Measurements from ENCODE around the gene NRG2.

The NRG2 gene

DNA sequence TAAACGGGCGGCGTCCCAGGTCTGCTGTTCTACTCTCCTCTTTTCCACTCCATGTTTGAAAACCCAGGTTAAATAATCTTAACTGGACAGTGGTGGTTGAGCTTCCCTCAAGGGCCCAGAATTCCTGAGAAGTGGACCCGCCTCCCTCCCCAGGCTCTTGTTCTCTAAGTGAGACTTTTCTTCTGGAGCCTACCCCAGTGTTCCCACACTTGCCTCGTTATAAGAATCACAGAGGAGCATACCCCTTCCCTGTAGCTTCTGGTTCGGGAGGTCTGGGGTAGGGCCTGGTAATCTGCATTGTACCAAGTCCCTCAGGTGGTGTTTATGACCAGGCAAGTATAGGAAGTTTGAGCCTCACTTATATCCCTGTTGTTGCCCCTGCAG lies 235.5 kb downstream of the NRG2 start:
- DNase-seq, result no peak

GRCh38 chr5:139806726-139807646 lies 236.1 kb downstream of the NRG2 start:
- no peak for DNase-seq

DNA sequence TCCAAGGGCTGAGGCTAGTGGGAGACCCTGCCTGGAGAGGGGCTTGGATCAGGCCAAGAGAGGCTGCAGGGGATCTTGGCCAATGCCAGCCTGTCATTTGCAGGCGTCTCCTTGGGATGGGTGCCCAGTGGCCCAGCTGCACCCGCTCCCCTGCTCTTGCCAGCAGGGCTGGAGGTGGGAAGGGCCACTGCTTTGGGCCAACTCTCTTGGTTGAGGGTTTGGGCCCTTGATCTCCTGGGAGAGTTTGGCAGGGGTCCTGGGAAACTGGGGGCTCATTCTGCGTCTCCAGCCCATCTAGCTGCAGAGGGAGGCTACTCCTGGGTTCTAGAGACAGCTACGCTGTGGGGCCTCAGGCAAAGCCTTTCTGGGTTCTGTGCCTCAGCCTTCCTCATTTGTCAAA lies 237.0 kb downstream of the NRG2 start:
- no peak for DNase-seq

GRCh38 chr5:139805545-139805944 lies 237.6 kb downstream of the NRG2 start:
- DNase-seq, result no peak

DNA sequence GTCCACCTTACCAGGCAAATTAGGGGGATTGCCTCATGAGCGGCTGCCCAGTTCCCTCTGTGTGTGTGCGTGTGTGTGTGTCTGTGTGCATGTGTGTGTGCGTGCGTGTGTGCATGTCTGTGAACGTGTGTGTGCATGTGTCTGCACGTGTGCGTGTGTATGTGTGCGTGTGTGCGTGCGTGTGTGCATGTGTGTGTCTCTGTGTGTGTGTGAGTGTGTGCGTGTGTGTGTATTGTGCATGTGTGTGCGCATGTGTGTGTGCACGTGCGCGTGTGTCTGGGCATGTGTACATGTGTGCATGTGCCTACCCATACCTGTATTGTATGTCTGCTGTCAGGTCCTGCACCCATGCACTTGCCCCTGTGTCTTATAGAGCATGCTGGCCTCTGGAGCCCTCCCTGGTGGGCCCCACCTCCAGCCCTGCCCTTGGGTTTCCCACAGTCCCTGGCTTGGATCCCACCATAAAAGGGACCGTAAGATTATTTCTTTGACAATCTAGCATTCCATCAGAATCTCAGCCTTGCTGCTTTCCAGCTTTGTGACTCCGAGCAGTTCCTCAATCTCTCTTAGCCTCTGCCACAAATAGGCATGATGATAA lies 238.2 kb downstream of the NRG2 start:
- DNase-seq, result no peak

- DNase-seq, result no peak
These were observed 239.1 kb downstream of the NRG2 start for GRCh38 chr5:139803978-139804377.

DNA sequence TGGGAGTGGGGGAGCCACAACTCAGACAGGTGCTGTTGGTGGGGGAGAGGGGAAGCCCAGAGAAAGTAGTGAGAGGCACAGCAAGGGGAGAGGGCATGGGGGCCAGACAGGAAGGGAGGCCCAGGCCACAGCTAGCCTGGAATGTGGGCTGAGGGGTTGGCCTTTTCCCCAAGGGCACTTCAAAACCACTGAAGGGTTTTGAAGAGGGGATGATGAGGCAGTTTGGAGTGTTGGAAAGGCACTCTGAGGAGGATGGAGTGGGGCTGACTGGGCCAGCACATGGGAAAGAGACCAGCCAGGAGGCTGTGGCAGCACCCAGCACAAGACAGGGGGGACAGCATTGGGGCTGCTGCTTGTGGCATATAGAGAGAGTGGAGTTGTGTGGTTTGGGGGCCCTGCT lies 243.7 kb downstream of the NRG2 start:
- no peak for DNase-seq

GRCh38 chr5:139798883-139799282 lies 244.2 kb downstream of the NRG2 start:
- DNase-seq, result no peak

GRCh38 chr5:139797856-139798510 lies 245.1 kb downstream of the NRG2 start:
- DNase-seq, result no peak

DNA sequence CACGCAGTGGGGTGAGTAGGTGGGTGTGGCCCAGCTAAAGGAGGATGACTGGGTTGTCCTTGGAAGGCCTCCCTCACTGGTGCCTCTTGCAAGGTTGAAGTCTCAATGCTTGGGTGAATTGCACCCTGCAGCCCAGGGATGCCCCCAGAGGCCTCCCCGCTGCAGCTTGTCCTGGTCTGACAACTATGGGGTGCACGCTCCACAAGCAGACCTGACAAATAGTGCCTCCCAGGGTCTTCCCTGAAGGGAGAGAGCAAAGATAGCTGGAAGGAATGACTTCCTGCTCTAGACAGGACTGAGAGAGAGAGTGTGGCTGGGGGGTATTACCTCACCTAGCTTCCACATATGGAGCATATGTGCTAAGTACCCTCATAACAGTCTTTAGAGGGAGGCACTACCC lies 245.8 kb downstream of the NRG2 start:
- DNase-seq, result no peak
